ACHN (cell line): ENCODE results near the gene CHSY1.

Experiments used
- DNase-seq: peaks from one replicate; pipeline ENCODE4 v3.0.0-alpha.2; 2015
- in situ Hi-C: cut with HindIII; loops from 2 replicates; pipeline ENCODE4 v1.10.0; 2017; ENCODE audit warnings: low sequenced_read_pairs, low pct_ligation_motif_present, low pct_unique_long_range_greater_than_20kb

CHSY1 gene

DNA sequence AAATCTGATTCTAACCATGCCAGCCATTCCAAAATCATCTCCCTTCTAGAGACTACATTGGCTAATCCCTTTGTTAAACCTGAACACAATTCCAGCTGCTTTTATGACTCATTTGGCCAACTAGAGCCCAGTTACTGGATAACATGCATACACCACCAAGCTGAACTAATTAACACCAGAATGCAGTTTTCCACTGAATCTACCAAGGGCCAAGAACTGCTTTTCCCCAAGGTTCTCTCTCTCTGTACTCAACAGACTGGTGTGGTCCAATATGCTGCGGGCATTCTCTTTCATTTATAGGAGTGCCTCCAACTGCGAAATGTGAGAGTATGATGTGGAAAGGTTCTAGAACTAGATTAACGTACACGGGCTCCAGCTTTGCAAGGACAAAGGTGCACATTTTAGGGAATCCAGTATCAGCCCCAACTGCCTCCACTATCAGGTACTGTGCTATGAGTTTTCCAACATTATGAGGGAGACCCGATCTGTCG is 1.5 kb downstream of the CHSY1 start:
- in situ Hi-C loops, result no loop called here
- DNase-seq, result peak; percentile 56

DNA sequence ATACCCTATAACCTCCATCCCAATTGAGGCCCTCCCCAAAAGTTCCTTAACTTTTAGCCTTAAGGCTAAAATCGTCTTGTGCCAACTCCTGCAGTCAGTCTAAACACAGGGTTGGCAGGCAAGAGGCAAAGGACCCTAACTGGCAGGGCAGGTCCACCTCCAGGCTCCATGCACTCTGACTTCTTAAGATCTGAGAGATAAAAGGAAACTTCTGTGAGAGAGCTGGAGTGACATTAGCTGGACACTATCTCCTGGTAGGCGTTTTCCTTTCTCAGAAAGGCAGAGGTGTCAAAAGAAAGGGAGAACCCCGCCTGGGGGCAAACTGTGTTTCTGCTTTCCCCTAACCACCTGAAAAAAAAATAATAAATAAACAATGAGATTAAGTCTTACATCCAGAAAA is 3.6 kb downstream of the CHSY1 start:
- in situ Hi-C loops, result no loop called here
- no peak for DNase-seq

DNA sequence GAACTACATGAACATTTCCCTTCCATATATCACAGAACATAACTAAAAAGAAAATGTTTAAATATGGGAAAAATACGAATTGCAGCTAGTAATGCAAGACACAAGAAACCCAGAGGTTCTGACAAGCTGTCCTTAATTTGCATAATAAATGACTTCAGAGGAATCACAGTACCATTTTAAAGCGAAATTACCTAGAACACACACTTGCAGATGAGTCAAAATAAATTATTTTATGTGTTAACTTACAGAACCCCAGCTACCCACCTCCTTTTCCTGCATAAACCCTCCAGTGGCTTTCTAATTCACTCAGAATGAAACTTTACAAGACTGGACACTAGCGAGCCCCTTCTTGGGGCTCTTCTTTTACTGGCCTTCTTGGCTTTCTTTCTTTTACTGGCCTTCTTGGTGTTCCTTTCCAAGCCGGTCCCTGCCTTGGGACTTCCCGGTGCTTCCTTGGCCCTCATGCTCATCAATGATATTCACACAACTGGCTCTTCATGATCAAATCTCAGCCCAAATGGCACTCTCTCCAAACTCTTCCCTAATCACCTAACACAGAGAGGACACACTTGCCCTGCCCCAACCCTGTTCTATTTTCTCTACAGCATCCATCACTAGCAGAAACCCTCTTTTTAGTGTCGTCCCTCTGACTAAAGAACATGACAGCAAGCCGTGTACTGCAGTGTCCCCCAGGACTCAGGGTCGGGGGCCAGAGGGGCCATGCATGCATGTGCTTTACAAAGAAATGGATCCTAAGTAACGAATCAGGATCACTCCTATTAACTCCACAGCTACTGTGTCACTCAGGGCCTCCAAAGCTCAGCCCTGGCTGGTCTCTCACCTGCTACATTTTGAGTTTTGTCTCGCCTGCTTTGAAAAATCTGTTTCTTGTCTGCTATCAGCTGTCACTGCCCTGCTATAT is 4.8 kb downstream of the CHSY1 start:
- no peak for DNase-seq
- in situ Hi-C loops, result no loop called here

DNA sequence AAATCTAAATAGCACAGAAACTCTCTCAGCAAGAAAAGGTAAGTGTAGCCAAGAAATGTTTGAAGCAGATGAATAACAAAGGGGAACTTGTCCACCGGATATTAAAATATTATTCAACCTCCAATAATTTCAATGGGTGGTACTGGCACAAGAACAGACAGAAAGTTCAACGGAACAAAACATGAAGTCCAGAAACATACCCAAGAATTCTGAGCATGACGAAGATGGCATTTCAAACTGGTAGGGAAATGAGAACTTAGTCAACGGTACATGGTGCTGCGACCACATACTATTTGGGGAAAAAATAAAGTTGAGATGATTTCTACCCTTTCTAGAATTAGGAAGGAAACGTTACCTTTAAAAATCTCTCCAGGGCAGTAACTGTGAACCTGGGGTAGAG is 5.5 kb downstream of the CHSY1 start:
- in situ Hi-C loops, result no loop called here
- DNase-seq, result no peak

DNA sequence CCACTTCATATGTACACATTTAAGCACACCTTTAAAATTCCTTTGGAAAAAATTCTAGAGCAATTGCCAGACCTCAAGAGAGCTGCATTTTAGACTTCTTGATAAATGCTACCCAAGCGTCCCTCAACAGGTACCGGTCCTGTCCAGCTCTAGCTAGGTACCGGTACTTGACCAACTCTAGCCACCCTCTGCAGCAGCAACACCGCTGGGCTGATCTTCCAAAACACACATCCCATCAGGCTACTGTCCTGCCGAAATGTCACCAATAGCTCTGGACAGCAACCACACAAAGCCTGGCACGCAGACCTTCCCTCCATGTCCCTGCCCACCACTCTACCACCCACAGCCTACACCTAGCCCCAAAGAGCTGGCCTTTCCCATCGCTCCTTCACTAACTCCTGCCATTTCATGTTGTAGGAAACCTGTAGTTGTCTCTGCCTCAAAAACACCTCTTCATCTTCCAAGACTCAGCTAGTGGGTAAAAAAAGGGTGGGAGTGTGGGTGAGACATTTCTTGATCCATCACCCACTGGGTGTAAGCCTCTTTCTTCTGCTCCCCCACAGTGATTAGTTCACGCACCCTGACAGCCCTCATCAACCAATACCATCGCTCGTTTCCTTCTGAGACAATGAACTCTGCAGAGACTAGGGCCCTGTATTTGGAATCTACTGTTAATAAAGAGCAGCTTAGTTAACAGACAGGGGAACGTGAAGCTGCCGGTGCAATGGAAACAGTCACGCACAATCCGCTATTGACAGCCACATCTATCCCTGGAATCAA is 6.8 kb downstream of the CHSY1 start:
- no peak for DNase-seq
- in situ Hi-C loops, result no loop called here

DNA sequence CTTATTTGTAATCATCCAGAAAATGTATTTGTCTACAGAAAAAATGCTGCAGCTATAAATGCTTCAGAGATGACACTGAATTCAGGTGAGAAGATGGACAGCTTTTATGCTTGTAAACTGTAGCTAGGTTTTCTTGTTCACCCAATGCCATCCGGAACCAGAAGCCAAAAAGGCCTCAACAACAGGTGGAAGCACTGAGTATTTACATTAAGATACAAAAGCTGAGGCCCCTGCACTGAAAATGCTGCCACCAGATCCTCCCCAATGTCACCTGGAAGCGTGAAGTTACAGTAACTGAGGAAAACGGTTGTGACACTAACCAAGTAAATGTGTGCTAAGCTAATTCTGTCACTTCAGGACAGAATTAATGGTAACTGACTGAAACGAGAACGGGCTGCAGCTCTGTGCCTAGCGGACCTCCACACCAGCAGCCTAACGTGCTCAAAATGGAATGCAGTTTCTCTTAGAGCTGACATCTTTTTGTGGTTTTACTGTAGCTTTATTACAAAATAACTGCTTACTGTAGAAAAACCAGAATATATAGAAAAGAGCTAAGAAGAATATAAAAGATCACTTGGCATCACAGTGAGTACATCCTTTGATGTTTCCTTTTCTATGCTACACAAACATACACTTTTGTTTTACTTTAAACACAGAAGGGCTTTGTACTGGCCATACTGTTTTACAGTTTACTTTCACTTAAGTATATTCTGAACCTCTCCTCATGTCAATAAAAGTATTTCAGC is 7.6 kb downstream of the CHSY1 start:
- DNase-seq, result no peak
- in situ Hi-C loops, result no loop called here

DNA sequence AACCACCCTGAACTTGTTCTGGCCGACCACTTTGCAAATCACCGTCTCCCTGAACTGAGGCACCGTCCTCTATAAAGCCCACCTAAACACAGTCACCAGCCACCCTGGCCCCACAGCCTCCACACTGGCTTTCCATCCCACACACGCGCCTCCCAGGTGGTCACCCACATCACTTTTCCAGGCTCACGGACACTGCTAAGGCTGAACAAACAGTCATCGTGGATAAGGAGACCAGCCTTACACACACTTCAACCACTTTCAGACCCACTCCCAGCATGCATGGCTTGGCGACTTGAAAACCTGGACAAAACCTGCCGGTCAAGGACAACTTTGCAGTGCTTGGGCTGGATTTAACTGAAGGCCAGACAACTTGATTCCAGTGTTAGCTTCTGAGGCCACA is 8.4 kb downstream of the CHSY1 start:
- in situ Hi-C loops, result no loop called here
- no peak for DNase-seq

DNA sequence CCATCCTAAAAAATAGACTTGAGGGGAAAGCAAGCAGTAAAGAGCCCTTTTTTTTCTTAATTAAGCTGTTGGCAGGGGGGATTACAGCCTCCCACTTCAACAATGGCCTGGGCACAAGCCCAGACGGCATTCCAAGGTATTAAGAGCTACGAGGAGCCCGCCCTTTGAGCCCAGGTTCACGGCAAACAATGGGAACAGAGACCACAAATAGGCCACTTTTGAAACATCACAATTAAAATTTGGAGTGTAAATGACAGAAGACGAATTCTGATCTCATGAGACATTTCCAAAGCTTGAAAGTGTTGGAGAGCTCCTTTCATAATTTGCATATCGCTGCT is 8.9 kb downstream of the CHSY1 start:
- in situ Hi-C loops, result no loop called here
- no peak for DNase-seq

DNA sequence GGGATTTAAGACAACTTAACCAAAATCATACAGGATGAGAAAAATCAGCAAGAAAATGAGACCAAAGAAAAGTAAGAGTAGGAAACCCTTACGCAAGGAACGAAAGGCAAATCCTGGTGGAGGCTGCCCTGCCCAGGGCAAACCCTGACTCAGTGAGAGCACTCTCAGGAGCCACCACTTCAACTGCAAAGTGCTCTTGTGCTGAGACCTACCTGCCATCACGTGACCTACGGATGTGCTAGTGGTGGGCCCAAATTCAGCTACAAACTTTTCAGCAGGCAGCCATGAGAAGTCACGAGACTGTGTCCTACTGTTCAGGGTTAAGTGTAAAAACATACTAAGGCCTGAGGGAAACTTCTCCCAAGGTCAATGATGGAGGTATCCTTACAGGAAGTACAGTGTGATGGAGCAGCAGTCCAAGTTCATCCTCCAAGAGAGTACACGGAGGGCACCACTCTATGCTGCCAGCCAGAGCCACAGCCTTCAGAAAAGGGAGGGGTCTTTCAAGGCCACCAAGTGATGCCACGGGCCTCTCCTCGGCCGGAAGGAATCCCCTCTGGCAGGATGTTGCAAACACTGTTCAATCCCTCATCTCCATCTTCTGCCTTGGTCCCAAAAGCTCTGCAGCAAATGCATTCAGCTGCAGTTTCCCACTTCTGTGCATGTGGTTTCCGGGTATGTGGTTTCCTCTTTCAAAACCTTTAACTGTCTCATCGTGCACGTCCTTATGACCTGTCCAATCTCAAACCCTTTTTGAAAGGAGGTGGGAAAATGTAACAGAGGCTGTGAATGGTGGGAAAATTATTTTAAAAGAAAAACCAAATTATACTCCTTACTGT is 9.5 kb downstream of the CHSY1 start:
- no peak for DNase-seq
- in situ Hi-C loops, result no loop called here

DNA sequence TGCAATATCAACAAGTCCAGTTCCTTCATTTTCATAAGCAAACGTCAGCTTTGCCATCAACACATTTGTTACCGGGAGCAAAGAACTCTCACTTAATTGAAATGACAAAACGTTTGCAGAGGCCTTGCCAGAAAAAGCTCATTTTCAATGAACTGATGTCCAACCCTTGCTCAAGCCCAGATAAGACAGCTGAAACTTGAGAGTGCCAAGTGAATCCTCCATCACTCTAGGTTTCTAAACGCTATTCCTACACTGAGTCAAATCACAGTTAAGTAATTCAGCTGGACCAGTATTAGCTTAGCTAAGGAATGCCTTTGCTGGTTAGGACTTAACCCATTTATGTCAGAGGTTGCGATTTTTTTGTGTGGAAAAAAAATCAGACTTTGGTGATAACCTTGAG is 11.5 kb downstream of the CHSY1 start:
- no peak for DNase-seq
- in situ Hi-C loops, result no loop called here

DNA sequence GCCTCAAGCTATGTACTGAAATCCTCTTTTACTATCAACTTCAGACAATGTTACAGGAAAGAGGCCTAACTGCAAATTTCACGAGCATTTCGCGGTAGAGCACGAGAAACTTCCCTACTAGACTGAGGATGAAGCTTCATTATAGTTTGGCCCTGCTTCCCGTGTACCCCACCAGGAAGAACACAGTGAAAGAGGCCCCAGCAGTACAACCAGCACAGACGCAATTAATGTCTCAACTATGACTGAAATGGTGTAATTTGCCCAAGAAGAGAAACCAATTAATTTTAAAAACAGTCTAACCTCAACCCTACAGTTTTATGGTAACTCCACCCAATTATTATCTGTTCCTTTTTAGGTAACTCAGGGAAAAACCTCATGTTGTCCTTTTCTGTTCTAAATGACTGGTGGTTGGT is 12.1 kb downstream of the CHSY1 start:
- no peak for DNase-seq
- in situ Hi-C loops, result no loop called here

DNA sequence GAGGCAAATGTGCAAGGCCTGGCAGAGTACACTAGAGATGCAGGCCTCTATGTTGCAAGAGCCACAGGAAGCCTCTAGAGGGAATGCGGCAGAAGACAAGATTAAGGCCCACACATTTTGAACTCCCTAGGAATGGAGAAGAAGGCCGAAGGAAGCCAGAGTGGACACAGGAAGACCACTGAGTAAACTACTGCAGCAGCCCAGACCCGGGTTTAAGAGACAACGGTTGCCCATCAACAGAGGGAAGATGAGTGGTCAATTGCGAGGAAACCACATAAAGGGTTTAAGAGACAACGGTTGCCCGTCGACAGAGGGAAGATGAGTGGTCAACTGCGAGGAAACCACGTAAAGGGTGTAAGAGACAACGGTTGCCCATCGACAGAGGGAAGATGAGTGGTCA is 14.6 kb downstream of the CHSY1 start:
- in situ Hi-C loops, result no loop called here
- DNase-seq, result no peak

DNA sequence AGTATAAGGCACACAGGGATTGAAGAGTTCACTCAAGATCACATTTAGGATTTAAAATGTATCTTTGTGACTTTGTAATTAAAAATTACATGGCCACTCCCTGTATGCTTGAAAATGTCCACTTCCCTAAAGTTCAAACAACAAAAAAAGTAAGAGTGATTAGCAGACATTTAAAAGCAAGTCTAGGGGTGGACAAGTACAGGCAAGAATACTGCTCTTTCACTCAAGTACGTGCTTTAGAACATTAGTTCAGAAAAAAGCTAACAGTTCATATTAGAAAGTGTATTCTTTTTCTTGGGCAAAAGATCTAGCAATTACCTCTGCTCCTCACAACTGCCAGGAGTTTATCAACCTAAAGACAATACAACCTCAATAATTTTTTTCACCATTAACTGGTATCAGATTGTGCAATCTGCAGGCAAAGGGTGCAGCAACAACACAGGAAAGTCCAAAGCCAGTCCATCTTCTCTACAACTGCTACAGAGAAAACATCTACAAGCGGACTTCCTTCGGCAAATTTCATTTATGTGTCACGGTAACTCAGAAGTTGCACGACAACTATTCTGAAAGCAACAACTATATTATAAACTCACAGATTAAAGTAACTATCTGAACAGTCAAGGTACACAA is 18.1 kb downstream of the CHSY1 start:
- DNase-seq, result no peak
- in situ Hi-C loops, result no loop called here

DNA sequence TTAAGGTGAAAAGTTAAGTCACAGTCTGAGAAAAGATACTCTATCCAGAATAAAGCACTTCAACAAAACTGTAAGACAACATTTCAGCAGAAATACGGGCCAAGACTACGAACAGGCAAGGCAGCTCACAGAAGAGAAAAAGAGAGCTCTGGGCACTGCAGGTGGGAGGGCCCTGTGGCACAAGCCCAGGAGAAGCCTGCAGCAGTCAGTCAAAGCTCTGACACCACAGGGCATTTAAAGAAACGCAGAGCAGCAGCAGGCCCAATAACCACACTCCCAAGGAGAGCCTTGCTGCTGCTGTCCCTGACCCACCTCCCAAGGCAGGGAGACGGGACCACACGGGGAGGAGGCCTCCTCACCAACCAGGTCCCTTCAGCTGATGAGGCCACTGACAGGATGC is 19.2 kb downstream of the CHSY1 start:
- in situ Hi-C loops, result no loop called here
- DNase-seq, result no peak

DNA sequence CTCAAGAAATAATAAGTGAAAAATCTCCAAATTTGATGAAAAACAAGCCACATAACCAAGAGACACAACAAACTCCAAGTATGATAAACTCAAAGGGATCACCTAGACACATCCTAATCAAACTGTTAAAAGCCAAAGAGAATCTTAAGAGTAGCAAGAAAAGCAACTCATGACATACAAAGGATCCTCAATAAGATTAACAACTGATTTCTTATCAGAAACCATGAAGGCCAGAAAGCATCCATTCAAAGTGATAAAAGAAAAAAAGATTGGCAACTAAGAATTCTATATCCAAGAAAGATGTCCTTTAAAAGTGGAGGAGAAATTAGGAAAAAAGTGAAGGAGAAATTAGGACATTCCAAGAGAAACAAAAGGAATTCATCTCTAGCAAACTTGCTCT is 23.5 kb downstream of the CHSY1 start:
- no peak for DNase-seq
- in situ Hi-C loops, result no loop called here

DNA sequence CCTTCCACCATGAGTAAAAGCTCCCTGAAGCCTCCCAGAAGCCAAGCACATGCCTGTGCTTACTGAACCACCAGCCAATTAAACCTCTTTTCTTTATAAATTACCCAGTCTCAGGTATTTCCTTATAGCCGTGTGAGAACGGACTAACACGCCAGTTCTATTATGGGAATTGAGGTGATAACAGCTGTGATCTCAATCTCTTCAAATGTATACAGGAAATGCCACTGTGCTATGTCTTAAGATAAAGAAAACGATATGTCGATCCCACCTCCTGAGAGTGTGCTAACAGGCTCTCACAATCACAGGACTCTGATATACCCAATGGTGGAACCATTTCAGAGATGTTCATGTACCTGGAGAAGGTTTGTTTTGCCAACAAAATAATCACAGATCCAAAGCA is 26.2 kb downstream of the CHSY1 start:
- no peak for DNase-seq
- in situ Hi-C loops, result no loop called here

DNA sequence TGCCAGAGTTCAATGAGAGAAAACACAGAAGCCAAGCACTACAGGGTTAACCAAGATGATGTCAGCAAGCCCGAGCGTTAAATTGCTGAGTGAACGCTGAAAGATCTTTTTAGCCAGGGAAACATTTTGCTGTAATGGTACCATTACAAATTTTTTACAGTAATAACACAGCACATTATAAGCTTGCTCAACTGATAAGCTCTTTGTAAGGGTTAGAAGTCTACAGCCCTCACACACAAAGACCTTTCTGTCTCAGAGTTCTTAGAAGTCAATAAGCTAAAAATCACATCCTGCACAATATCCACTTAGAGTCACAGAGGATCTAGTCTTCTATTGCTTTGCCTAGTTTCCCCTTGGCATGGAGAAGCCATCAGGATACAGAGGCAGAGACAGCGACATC is 29.9 kb downstream of the CHSY1 start:
- no peak for DNase-seq
- in situ Hi-C loops, result no loop called here

DNA sequence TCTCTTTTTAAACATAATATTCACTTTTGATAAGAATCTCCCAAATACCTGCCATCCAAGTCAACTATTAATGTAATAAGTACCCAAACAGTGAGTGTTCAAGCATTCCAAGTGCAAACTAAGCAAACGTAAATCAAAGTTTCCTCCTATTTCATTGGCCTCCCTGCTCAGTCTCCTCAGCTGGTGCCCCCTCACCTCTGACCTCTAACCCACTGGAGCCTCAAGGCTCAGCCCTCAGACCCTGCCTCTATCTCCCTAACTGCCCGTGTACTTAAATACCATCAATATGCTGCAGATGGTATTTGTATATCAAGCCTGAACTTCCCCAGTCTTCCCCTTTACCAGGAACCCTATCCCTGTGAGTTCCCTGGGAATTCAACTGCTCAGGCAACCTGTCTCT is 31.8 kb downstream of the CHSY1 start:
- no peak for DNase-seq
- in situ Hi-C loops, result no loop called here
